Measurements from ENCODE around the gene NKAIN2.

Gene NKAIN2

GRCh38 chr6:124590001-124590400 is 786.3 kb downstream of the NKAIN2 start:
- TF ChIP-seq, protein P1, sequence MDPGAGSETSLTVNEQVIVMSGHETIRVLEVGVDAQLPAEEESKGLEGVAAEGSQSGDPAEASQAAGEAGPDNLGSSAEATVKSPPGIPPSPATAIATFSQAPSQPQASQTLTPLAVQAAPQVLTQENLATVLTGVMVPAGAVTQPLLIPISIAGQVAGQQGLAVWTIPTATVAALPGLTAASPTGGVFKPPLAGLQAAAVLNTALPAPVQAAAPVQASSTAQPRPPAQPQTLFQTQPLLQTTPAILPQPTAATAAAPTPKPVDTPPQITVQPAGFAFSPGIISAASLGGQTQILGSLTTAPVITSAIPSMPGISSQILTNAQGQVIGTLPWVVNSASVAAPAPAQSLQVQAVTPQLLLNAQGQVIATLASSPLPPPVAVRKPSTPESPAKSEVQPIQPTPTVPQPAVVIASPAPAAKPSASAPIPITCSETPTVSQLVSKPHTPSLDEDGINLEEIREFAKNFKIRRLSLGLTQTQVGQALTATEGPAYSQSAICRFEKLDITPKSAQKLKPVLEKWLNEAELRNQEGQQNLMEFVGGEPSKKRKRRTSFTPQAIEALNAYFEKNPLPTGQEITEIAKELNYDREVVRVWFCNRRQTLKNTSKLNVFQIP (CRISPR knock-in tag; IDR thresholded peaks at IDR 0.05; ENCODE audit: borderline replicate concordance, low read depth): no peak
- TF ChIP-seq TOX (CRISPR knock-in tag; IDR thresholded peaks at IDR 0.05; ENCODE audit: borderline replicate concordance) (no peak), PATZ1 (CRISPR knock-in tag; IDR thresholded peaks at IDR 0.05; ENCODE audit: borderline replicate concordance) (no peak), ZC3H10 (CRISPR knock-in tag; IDR thresholded peaks at IDR 0.05) (no peak), RARB (CRISPR knock-in tag; IDR thresholded peaks at IDR 0.05) (no peak), GLIS3 (CRISPR knock-in tag; IDR thresholded peaks at IDR 0.05) (no peak), ZFP3 (CRISPR knock-in tag; IDR thresholded peaks at IDR 0.05) (no peak), SNAI2 (CRISPR knock-in tag; IDR thresholded peaks at IDR 0.05) (no peak), TSHZ2 (CRISPR knock-in tag; IDR thresholded peaks at IDR 0.05) (no peak), TCF4 (CRISPR knock-in tag; IDR thresholded peaks at IDR 0.05; ENCODE audit: borderline replicate concordance) (no peak)
- TF ChIP-seq, protein P2, sequence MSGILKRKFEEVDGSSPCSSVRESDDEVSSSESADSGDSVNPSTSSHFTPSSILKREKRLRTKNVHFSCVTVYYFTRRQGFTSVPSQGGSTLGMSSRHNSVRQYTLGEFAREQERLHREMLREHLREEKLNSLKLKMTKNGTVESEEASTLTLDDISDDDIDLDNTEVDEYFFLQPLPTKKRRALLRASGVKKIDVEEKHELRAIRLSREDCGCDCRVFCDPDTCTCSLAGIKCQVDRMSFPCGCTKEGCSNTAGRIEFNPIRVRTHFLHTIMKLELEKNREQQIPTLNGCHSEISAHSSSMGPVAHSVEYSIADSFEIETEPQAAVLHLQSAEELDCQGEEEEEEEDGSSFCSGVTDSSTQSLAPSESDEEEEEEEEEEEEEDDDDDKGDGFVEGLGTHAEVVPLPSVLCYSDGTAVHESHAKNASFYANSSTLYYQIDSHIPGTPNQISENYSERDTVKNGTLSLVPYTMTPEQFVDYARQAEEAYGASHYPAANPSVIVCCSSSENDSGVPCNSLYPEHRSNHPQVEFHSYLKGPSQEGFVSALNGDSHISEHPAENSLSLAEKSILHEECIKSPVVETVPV (CRISPR knock-in tag; IDR thresholded peaks at IDR 0.05): no peak
- ATAC-seq: no peak

DNA sequence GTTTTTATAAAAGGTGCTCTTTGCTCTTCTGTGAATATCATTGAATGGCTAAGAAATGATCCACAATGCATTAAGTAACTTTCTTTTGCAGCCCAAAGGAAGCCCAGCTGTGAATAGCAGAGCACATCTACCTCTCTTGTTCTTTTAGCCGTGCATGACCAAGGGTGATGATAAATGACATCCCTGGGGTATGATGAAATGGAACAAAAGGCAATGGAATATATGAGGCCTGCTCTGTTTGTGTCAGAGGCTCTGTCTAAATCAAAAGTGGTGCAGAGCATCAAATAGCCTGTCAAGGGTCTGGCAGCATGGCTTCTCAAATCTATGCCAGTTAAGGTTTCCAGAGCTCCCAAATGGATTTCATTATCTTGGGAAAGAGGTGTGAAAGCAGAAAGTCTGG is 796.0 kb downstream of the NKAIN2 start:
- TF ChIP-seq, protein P2 (CRISPR knock-in tag; IDR thresholded peaks at IDR 0.05): no peak
- no peak for TF ChIP-seq TOX (CRISPR knock-in tag; IDR thresholded peaks at IDR 0.05; ENCODE audit: borderline replicate concordance)
- TF ChIP-seq ZC3H10 (CRISPR knock-in tag; IDR thresholded peaks at IDR 0.05): no peak
- TF ChIP-seq SNAI2 (CRISPR knock-in tag; IDR thresholded peaks at IDR 0.05): no peak
- TF ChIP-seq OSR1 (CRISPR knock-in tag; IDR thresholded peaks at IDR 0.05): no peak
- TF ChIP-seq PATZ1 (CRISPR knock-in tag; IDR thresholded peaks at IDR 0.05; ENCODE audit: borderline replicate concordance): no peak
- TF ChIP-seq ZNF8 (CRISPR knock-in tag; IDR thresholded peaks at IDR 0.05): no peak
- TF ChIP-seq ZNF70 (CRISPR knock-in tag; IDR thresholded peaks at IDR 0.05): no peak
- TF ChIP-seq ZFP3 (CRISPR knock-in tag; IDR thresholded peaks at IDR 0.05): no peak
- TF ChIP-seq TCF4 (CRISPR knock-in tag; IDR thresholded peaks at IDR 0.05; ENCODE audit: borderline replicate concordance): no peak
- no peak for TF ChIP-seq PPARA (CRISPR knock-in tag; IDR thresholded peaks at IDR 0.05; ENCODE audit: borderline replicate concordance)
- no peak for TF ChIP-seq RARB (CRISPR knock-in tag; IDR thresholded peaks at IDR 0.05)
- TF ChIP-seq, protein P1 (CRISPR knock-in tag; IDR thresholded peaks at IDR 0.05; ENCODE audit: borderline replicate concordance, low read depth): no peak
- no peak for TF ChIP-seq CSDC2 (CRISPR knock-in tag; IDR thresholded peaks at IDR 0.05)
- TF ChIP-seq ARNTL (CRISPR knock-in tag; IDR thresholded peaks at IDR 0.05; ENCODE audit: borderline replicate concordance, low read depth): no peak
- no peak for TF ChIP-seq ZFP30 (CRISPR knock-in tag; IDR thresholded peaks at IDR 0.05)
- no peak for ATAC-seq
